ENCODE measurements around the gene PLXNB3.
"Not testable (repeated sequence)": the region's sequence is repeated elsewhere in the genome, so short reads cannot be mapped to it uniquely, and the experiment has no call there.

Gene PLXNB3

DNA sequence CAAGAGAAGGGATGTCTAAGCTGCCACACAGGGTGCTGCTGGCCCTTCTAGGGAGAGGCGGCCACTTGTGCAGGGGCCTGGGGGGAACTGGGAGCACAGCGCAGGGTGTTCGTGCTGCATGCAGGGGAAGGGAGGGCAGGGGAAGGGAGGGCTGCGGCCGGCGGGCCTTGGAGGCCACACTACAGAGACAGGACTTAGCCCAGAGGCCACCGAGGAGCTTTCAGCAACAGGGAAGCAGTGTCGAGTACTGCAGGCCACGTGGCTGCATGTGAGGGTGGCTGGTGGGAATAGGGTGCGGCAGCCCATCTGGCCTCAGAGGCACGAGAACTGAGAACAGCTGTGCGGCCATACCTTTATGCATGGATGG lies 19.0 kb upstream of the PLXNB3 start:
- in situ Hi-C loops (cut with HindIII; ENCODE audit: low pct_ligation_motif_present, low pct_unique_long_range_greater_than_20kb, low sequenced_read_pairs); DNase-seq: not testable (repeated sequence)

DNA sequence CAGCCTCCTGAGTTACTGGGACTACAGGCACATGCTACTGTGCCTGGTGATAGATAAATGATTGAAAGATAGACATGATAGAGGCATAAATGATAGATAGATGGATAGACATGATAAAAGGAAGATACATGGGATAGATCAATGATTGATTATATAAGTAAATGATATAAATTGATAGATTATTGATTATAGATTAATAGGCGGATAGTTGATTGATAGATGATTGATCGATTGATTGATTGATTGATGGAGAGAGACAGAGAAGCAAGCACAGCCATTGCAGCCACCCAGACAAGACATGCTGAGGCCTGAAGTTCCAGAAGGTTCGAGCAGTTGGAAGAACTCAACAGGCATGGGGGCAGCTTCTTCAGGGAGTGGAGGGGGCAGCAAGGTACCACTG lies 17.7 kb upstream of the PLXNB3 start:
- in situ Hi-C loops (cut with HindIII; ENCODE audit: low pct_ligation_motif_present, low pct_unique_long_range_greater_than_20kb, low sequenced_read_pairs): no loop called here
- no peak for DNase-seq

DNA sequence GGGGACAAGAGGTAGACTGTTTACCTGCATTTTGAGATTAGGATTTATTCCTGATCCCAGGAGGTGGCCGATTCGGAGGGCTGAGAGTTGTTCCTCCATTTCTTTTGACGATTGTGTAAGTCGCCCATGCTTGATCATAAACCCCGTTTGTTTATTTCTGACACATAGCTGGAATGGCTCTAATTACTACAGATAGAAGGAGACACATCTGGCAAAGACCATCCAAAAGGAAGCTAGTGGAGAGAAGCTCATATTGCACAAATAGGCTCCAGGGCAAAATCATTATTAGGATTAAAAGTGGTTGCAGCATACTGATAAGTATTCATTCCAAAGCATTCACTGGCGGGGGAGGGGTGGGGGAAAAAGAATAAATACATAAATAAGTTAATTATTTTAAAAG lies 17.1 kb upstream of the PLXNB3 start:
- DNase-seq; in situ Hi-C loops (cut with HindIII; ENCODE audit: low pct_ligation_motif_present, low pct_unique_long_range_greater_than_20kb, low sequenced_read_pairs): not testable (repeated sequence)

DNA sequence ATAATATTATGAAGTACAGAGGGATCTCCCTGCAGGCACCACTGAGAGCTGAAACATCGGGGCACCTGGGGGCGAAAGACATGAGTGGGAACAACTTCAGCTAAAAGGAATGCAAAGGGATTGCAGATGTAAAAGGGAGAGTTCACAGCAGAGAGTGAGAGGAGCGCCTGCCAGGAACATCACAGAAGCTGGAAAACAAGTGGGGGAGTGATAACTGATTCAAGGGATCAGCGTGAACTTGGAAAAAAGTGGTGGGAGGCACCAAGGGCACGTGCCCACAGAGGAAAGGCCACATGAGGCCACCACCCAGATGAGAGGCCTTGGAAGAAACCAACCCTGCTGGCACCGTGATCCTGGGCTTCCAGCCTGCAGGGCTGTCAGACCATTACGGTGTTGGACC lies 15.0 kb upstream of the PLXNB3 start:
- DNase-seq; in situ Hi-C loops (cut with HindIII; ENCODE audit: low pct_ligation_motif_present, low pct_unique_long_range_greater_than_20kb, low sequenced_read_pairs): not testable (repeated sequence)

DNA sequence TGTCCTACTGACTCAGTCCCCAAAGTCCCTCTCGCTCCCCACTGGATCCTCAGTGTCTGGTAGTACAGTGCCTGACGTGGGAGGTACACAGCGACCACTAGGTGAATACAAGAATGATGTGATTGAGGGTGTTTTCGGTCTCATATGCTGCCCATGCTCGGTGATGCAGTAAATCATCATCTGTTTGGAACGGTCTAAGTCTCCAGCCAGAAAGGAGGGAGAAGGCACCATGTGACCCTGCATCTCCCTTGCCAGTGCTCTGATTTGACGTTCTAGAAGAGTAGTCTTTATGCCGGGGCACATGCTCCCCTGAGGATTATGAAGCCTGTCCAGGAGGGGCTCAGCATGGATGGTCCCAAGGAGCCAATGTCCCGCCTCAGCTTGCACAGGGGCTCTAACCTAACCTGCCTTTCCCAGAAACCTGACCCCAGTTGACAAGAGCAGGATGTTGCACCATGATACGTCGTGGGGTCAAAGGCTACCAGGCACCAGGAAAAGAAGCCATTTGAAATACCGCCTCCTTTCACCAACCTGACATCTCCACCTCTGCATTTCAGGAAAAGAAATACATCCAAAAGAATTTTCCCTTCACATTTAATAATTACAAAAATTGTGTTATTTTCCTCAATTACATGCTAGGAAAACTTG lies 13.8 kb upstream of the PLXNB3 start:
- DNase-seq: no peak
- in situ Hi-C loops (cut with HindIII; ENCODE audit: low pct_ligation_motif_present, low pct_unique_long_range_greater_than_20kb, low sequenced_read_pairs): no loop called here

DNA sequence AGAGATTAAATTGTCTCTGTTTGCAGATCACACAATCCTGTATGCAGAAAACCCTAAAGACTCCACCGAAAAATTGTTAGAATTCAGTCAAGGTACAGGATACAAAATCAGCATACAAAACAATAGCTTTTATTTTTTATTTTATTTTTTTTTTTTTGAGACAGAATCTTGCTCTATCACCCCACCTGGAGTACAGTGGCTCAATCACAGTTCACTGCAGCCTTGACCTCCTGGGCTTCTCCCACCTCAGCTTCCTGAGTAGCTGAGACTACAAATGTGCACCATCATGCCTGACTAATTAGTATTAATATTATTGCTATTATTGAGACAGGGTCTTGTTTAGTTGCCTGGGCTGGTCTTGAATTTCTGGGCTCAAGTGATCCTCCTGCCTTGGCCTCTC lies 8.9 kb upstream of the PLXNB3 start:
- in situ Hi-C loops (cut with HindIII; ENCODE audit: low pct_ligation_motif_present, low pct_unique_long_range_greater_than_20kb, low sequenced_read_pairs): no loop called here
- DNase-seq: no peak

DNA sequence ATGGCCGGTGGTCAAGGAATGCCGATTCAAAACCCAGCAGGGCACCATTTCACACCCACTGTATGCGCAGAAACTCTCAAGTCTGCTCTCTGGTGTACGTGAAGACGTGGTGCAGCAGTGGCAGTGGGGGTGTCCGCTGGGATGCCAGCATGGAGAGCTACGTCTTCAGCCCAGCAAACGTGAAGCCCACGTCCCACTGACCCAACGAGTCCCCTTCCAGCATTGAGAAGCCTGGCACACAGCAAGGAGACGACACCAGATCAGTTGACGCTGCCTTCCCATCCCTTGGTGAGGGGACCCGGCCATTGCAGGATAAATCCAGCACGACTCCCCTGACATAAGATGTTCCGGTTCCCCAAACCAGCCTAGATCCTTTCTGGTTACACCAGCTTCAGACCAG lies 2.2 kb upstream of the PLXNB3 start:
- in situ Hi-C loops (cut with HindIII; ENCODE audit: low pct_ligation_motif_present, low pct_unique_long_range_greater_than_20kb, low sequenced_read_pairs): no loop called here
- no peak for DNase-seq

DNA sequence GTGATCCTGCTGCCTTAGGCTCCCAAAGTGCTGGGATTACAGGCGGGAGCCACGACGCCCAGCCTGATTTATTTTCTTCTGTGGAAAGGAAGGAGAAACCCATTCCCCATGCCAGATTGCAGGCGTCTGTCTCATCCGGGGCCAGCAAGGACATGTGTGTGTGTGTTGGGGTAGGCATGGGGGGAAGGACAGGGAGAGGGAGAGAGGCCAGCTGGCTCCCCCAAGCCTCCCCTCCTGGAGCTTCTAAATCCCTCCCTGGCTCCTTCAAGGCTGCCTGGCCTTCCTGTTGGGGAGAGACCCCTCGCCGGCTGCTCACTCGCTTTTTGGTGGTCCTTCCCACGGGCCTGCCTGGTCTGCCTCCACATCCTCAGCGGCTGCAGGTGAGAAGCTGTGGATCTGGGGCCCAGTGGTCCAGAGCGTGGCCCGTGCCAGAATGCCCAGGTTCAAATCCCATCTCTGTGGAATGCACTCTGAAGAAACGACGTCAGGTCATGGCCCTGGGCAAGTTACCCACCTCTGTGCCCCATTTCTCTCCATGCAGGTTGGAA lies 1.3 kb upstream of the PLXNB3 start:
- in situ Hi-C loops (cut with HindIII; ENCODE audit: low pct_ligation_motif_present, low pct_unique_long_range_greater_than_20kb, low sequenced_read_pairs): no loop called here
- DNase-seq: no peak

DNA sequence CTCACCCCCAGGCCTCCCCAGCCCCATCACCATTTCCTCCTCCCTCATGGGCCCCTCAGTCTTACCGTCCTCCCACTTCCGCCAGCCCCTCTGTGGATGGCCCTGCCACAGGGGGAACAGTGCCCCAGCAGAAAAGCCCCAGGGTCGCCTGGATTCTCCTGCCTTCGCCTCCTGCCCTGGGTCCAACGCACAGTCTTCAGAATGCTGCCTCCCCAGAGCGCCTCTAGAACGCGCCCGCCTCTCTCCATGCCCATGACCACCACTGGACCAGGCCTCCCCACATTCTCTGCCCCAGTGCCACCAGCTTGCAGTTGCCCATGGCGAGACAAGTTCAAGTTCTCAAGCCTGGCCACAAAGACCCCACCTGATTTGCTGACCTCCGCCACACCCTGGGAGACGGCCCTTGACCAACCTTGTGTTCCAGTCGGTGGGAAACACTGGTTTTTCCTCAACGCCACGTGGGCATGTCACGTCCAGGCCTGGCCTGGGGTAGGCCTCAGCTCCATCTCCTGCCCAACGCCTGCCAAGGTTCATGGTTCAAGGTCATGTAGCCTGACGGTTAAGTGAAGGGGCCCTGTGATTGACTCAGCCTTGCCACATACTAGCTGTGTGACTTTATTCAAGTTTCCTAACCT lies 634 bp upstream of the PLXNB3 start:
- DNase-seq: no peak
- in situ Hi-C loops (cut with HindIII; ENCODE audit: low pct_ligation_motif_present, low pct_unique_long_range_greater_than_20kb, low sequenced_read_pairs): no loop called here

DNA sequence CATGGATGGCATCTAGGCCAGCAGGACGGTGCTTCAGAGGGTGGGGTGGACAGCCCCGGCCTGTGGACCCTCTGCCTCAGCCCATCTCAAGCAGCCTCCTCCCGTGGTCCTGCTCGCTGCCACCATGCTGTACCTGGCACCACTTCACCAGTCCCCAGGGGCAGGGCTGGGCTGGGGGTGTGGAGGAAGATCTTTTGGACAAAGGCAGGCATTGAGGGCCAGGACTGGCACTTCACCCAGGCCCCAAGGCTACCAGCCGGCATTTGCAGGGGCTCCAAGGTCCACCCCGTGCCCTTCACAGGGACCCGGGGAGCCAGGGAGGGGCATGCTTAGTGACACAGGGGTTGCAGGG lies 713 bp downstream of the PLXNB3 start:
- no peak for DNase-seq
- in situ Hi-C loops (cut with HindIII; ENCODE audit: low pct_ligation_motif_present, low pct_unique_long_range_greater_than_20kb, low sequenced_read_pairs): no loop called here

DNA sequence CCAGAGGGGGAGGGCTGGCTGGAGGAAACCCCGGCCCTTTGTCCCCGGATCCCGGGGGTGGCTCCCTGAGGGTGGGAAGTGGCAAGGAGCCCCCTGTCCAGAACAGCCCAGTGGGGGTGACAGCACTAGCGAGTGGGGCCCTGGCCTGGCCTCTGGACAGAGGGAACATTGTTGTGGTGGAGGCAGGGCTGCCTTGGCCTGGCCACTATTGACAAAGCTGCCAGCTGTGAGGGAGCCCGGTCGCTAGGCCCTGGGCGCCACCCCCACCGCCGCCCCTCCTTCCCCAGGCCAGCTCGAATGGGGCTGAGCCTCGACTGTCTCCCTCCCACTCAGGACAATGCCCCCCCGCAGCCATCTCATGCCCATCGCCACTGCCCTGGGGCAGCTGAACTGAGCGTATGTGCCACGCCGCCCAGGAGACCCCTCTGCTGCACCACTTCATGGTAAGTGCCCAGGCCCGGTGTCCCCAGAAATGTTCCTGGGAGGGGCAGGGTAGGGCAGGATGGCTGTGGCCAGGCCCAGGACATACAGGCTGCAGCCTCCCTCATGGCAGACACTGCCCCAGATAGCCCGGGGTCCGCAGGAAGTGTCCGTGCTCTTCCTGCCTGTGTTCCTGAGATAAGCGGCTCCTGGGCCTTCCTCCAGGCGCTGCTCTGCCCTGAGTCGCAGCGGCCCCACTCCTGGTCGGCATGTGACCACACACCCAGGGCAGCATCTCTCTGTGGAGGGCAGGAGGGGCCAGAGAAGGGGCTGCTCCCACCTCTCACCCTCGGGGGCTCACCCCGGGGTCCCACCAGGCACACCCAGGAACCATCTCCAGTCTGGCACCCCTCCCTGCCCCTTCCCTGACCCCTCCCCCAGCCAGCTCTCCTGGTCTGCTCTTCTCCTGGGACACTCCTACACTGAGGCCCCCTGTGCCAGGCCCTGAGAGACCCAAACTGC lies 1.4 kb downstream of the PLXNB3 start:
- no peak for DNase-seq
- in situ Hi-C loops (cut with HindIII; ENCODE audit: low pct_ligation_motif_present, low pct_unique_long_range_greater_than_20kb, low sequenced_read_pairs): no loop called here

DNA sequence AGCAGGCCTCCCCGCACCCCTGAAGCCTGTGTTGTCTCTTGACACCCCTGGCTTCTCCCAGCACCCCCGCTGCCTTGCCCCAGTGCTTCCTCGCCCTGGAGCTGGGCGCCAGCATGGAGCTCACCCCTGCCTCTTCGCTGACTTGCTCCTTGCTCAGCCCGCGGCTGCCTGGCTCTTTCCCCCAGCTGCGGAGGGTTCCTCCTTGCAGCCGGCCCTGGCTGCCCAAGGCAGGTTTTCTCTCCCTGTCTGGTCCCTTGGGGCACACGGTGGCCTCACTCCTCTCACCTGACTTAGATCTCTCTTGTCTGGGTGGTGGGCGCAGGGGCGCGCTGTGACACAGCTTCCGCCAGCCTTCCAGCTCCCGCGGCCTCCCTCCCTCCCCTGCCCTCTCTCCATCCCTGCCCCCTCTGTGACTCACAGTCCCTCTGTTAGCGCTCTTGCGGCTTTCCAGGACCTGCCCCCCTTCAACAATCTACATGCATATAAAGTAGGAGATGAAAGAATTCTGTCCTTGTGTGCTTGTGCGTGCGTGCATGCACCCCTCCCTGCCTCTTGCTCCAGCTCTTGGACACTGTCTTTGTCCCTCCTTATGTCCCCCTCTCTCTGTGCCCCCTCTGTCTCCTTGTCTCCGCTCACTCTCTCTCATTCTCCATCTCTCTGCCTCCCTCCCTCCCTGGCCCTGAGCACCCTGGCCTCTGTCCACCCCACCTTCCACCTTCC lies 2.2 kb downstream of the PLXNB3 start:
- no peak for DNase-seq
- in situ Hi-C loops (cut with HindIII; ENCODE audit: low pct_ligation_motif_present, low pct_unique_long_range_greater_than_20kb, low sequenced_read_pairs): no loop called here

DNA sequence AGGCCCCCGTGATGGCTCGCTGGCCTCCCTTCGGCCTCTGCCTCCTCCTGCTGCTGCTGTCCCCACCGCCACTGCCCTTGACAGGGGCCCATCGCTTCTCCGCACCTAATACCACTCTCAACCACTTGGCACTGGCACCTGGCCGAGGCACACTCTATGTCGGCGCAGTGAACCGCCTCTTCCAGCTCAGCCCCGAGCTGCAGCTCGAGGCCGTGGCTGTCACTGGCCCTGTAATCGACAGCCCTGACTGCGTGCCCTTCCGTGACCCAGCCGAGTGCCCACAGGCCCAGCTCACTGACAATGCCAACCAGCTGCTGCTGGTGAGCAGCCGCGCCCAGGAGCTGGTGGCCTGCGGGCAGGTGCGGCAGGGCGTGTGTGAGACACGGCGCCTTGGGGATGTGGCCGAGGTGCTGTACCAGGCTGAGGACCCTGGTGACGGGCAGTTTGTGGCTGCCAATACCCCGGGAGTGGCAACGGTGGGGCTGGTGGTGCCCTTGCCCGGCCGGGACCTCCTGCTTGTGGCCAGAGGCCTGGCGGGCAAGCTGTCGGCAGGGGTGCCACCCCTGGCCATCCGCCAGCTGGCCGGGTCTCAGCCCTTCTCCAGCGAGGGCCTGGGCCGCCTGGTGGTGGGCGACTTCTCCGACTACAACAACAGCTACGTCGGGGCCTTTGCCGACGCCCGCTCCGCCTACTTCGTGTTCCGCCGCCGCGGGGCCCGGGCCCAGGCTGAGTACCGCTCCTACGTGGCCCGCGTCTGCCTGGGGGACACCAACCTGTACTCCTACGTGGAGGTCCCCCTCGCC lies 3.0 kb downstream of the PLXNB3 start:
- in situ Hi-C loops (cut with HindIII; ENCODE audit: low pct_ligation_motif_present, low pct_unique_long_range_greater_than_20kb, low sequenced_read_pairs): no loop called here
- no peak for DNase-seq

DNA sequence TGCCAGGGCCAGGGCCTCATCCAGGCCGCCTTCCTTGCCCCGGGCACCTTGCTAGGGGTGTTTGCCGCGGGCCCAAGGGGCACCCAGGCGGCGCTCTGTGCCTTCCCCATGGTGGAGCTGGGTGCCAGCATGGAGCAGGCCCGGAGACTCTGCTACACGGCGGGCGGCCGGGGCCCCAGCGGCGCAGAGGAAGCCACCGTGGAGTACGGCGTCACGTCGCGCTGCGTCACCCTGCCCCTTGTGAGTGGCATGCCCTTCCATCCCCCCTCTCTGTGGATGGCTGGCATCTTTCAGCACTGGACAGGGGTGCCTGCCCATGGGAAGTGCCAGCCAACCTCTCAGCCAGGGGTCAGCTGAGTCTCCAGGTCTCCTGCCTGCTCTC lies 3.6 kb downstream of the PLXNB3 start:
- in situ Hi-C loops (cut with HindIII; ENCODE audit: low pct_ligation_motif_present, low pct_unique_long_range_greater_than_20kb, low sequenced_read_pairs): no loop called here
- DNase-seq: no peak

DNA sequence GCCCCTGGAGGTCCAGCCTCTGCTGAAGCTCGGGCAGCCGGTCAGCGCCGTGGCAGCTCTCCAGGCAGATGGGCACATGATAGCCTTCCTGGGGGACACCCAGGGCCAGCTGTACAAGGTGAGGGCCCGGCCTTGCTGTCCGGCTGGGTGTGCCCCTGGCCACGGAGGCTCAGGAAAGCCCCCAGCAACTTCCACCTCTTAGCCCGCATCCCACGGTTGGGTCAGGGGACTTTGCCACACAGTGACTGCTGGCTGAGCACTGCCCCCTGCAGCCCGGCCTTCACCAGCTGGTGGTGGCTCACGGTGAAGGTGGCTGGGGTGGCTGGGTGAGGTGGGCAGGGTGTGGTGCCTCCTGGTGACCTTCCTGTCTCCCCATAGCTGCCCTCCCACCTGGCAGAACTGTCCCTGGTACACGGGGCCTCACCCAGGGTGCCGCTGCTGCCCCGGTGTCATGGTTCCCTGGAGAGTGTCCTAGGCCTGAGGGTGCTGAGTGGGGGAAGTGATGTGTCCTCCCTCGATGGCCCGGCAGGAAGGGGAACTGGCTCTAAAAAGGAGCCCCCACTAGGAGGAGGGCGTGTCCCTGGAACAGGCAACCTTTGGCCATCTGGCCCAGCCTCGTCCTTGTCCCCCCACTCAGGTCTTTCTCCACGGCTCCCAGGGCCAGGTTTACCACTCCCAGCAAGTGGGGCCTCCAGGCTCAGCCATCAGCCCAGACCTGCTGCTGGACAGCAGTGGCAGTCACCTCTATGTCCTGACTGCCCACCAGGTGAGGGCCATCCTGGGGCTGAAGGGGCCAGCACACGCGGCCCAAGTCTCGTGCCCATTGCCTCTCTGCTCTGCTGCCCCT lies 4.5 kb downstream of the PLXNB3 start:
- in situ Hi-C loops (cut with HindIII; ENCODE audit: low pct_ligation_motif_present, low pct_unique_long_range_greater_than_20kb, low sequenced_read_pairs): no loop called here
- no peak for DNase-seq

DNA sequence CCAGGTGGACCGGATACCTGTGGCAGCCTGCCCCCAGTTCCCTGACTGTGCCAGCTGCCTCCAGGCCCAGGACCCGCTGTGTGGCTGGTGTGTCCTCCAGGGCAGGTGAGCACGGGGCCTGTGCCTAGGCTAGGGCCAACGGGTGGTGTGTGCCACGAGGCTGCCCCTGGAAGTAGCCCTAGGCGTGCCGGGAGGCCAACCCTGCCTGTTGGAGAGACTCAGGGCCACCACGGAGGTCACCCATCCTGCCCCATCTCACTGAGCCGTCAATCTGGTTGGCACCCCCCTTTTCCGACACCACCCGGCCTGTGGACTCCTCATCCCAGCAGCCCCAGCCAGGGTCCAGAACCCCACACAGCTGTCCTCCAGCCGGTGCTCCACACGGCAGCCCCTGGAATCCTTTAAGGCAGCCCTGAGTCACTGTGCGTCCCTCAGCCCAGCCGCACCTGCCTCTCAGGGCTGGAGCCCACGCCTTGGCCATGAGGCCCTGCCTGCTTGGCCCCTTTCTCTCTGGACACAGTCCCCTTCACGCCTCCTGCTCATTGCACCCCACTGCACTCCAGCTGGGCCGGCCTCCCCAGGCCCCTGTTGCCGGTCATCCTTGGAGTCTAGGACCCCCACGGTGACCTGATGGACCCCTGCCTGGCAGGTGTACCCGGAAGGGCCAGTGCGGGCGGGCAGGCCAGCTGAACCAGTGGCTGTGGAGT lies 5.3 kb downstream of the PLXNB3 start:
- in situ Hi-C loops (cut with HindIII; ENCODE audit: low pct_ligation_motif_present, low pct_unique_long_range_greater_than_20kb, low sequenced_read_pairs): no loop called here
- no peak for DNase-seq

Measured in ACHN (cell line).